NCI-H510A treated with DMSO at 0.1 percent for 48 hours (cell line): Measurements from ENCODE around the gene ROBO2.

Experiments used
- DNase-seq: peaks from one replicate; lab custom pipeline; 2025; lab: John Stamatoyannopoulos, UW

ROBO2 gene

DNA sequence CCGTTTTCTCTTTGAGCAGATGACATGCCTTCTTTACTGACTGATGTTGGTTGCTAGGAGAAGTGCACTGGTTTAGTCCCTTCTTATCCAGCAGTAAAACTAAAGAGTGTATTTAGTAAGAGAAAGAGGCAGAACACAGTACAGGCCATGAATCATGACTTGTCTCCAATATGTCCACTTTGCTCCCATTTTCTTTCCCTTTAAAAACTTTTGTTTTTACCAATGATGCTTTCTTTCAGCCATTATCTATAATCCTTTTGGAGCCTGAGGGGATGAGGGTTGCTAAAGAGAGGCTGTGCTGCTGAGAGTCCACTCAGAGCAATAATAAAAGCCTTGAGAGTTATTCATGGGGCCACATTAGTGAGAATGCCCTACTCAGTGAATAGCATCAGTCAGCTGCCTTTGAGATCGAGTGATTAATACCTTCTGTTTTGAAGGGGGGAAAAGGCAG is 12.2 kb downstream of the ROBO2 start:
- DNase-seq = no peak

DNA sequence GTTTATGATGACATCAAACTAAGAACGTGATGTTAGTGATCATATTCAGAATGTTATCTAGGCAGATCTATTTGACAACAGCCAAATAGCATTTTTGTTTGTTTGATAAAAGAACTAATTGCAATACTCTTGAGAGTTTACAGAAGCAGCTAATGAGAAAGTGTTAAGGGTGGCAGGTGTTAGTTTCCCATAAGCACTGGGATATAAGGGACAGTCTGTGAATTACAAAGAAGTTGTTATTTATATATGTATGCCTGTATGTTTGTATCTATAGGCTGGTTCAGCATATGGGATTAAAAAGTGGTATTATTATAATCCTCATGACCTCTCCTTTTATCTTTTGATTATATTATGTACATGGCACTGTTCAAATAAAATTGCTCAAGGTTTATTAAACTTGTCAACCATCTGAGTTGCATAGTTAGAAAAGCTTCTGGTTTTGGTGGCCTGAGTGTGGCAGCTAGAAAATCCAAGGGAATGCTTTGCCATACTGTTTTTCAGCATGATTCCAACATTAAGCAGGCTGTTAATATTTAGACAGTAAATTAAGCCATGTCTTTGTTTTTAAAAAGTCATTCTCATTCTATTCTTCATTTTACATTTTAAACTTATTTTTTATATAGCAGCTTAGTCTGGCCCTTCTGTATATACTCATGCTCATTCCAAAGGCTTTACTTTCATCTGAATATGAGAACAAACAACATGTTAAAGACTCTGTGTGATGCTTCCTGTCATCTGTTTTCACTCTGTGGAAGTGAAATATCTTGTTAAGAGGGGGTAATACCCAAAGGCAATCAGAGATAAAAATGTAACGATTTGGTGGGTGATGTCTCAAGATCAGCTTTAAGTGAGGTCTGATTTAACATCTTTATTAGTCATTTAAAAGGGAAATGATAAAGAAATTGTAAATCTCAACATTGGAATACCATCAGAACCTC is 13.1 kb downstream of the ROBO2 start:
- DNase-seq = no peak

DNA sequence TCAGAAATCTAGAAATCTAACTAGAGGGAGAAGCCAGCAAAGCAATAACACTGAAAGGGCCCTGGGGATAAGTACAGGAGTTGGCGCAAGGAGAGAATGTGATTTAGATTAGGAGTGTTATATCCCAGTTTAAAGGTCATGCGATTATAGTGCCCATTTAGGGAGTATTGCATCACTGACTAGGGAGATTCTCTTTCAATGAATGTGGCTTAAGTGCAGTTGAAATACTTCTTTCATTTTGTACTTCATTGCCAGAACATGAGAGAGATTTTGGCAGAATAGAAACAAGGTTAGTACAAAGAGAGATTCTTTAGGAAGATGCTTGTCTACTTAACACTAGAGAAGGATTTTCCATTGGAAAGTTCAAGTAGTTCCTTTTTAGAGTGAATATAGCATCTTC is 13.9 kb downstream of the ROBO2 start:
- DNase-seq = no peak

DNA sequence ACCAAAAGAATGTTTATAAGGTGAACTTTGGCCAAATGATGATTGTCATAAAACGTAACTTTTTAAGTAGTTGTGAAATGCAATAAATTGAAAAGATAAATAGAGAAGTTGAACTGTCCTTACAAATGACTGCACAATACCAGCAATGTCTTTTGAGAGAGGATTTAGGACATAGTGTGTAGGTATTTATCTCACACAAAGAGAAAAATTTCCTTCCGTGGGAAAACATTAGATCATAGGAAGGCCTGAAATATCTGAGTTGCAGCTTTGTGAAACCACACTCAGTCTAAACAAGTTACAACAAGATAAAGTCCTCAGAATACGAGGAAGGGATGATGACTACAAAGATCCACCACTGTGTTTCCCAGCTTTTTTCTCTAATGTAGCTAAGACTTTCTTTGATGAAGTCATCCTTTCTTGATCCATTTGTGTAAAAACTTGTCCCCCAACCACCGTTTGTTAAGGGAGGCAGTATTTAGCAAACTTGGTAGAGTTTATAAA is 16.0 kb downstream of the ROBO2 start:
- no peak for DNase-seq

DNA sequence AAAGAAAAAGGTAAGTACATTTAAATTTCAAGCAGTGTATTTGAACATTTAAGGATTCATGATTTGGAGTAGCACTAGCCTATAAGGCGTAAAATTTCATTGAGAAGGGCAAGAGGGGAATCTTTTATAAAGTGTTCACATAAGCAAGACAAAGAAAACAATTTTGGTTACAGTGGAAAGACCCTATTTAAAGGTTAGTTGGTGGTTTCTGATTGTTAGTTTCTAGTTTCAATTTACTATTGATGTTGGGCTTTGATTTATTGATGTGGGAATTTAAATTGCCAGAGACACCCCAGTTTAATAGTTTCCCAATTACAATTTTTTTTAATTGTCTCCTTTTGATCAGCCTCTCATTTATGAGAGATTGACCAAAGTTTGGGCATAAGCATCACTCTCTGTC is 19.5 kb downstream of the ROBO2 start:
- DNase-seq = no peak

DNA sequence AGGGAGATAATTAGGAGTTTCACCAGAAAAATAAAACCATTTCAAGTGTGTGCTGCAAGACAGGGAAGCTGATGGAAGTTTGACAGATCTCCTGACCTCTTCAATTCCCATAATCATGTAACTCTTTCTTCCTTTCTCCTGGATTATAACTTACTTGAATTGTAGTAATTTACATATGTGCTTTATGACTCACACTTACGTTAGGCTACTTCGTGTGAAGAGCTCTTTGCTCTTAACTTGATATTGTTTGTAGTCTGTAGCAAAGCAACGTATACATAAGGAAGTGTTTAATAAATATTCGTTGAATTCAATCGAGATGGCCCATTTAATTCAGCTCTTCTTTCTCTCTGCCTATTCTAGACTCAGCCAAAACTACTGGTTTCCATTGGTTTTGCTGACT is 23.5 kb downstream of the ROBO2 start:
- peak; percentile 23 for DNase-seq

DNA sequence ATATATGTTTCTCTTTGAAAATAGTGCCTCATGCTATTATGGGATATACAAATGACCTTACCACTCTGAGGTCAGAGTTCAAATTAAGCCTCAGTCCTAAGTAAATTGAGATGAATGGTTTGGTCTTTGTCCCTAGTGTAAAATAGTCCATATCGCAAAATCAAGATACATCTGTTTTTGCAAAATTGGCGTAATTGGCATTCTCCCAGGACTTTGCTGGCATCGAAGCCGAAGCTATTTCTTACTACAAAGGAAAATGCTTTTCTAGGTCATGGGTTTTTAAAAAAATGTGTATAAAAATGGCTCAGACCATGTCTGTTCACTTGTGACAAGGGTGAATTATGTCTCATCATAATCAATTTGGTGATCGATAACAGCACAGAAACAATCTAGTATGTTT is 25.9 kb downstream of the ROBO2 start:
- DNase-seq = no peak

DNA sequence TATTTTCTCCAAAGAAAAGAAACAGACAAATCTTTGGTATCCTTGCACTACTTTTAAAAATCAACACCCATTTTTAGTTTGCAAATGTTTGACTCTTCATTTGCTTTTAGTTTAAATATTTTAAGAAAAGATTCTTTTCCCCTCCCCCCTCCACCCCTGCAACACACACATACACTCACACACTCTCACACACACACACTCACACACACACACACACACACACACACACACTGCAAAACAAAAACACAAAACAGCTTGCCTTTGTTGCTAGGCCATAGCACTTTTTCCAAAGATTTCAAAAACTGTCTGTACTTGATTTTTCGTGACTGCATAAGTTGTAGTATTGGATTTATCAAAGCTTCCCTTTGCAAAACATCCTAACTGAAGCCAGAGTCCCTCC is 26.9 kb downstream of the ROBO2 start:
- DNase-seq = no peak

DNA sequence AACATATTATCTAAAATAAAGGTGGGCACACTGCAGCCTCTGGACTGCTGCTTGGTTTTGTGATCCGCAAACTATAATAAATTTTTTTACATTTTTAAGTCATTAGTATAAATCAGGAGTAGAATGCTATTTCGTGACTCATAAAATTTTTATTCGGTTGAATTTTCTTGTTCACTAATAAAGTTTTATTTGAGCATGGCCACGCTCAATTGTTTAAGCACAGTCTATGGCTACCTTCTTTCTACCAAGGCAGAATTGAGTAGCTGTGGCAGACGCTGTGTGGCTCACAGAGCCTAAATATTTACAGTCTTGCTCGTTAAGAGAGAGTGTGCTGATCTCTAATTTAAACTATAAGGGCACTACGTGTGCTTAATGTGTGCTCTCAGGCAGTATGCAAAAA is 28.9 kb downstream of the ROBO2 start:
- DNase-seq = no peak

DNA sequence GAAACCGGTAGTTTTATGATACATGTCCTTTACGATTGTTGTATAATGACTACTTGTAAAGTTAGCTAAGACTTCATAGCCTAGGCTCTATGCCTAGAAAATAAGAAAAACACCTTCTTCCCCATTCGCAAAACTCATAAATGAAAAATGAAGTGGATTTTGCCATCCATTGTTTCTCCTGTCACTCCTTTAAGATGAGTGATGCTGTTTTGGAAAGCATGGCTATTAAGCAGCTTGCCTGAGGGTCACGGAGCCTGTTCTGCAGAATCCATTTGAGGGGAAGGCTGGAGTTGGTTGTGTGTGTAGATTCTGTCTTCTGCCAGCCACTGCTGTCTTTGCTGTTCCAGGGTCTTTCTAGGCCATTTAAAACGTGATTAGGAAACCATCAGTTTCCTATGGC is 31.5 kb downstream of the ROBO2 start:
- no peak for DNase-seq

DNA sequence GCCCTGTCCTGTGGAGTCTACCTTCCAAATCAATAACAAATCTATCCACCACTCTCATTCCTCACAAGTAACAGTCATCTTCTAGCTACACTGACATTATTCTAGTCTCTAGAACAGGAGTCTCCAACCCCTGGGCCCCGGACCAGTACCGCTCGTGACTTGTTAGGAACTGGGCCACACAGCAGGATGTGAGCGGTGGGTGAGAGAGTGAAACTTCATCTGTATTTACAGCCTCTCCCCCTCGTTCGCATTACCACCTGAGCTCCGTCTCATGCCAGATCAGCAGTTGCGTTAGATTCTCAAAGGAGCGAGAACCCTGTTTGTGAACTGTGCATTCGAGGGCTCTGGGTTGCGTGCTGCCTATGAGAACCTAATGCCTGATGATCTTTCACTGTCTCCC is 31.9 kb downstream of the ROBO2 start:
- no peak for DNase-seq

DNA sequence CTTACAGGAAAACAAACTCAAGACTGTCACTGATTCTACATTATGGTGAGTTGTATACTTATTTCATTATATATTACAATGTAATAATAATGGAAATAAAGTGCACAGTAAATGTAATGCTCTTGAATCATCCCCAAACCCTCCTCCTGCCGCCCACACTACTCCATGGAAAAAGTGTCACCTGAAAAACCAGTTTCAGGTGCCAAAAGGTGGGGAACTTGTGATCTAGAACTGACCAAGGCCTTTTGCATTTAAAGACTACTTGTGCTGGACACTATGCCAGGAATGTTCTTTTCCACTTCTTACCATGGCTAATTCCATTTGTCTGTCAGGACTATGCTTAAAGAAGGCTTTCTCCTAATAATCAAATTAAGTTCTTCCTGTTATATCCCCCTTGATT is 32.3 kb downstream of the ROBO2 start:
- no peak for DNase-seq

DNA sequence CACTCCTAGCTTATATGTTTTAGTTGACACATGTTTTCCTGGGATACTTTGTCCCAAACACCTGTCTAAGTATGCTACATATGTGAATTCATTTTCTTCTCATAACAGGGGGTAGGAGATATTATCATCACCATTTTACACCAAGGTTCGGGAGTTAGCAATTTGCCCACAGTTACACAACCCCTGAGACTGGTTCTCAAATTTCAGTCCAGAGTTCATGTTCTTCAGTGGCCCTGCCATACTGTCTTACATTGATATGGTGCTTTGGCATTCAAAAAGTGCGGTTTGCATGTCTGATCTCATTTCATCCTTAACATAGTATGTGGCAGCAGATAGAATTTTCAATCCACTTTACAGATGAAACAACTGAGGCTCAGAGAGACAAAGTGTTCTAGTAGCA is 38.4 kb downstream of the ROBO2 start:
- DNase-seq = no peak

DNA sequence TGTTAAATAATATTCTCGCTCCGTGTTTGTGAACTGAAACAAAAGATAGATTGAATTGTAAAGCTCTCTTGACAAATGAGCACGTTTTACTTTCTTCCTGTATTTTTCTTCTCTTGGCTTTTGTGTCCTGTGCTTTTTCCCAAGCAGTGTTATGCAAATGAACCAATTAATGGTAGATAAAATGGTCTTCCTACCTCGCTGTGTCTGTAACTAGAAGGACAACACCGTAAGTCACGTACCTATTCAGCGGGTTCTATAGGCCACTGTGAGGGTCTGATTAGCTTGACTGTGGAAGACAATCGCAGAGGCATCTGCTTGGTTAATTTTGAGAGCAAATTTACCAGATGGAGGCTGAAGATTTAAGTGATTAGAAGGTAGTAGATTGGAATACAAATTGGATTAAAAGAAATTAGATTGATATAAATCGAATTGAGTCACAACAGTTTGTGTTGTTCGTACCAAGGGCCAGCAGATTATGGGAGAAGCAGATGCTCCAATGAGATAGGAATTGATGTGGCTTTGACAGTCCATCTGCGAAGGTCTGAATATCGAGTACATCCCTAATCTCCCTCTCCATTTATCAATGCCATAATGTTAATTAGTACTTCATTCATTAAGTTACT is 40.2 kb downstream of the ROBO2 start:
- DNase-seq = no peak

DNA sequence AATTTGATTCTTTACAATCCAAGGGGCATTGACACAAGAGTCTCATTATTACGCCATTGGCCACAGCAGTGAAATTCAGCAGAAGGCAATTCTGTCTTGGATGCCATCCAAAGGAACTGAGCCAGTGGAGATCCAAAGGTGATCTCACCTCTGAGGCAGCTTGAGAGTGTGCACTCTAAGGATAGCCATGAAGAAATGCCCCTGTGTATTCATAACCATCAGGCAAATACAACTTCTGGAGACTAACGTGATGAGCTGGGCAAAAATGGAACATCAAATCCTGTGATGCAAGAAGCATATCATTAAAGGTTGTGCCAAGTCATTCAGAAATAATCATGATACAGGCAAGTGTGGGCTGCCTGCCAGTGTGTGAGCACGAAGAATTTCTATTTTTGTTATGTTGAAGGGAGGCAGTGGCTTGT is 41.4 kb downstream of the ROBO2 start:
- peak; percentile 27 for DNase-seq

DNA sequence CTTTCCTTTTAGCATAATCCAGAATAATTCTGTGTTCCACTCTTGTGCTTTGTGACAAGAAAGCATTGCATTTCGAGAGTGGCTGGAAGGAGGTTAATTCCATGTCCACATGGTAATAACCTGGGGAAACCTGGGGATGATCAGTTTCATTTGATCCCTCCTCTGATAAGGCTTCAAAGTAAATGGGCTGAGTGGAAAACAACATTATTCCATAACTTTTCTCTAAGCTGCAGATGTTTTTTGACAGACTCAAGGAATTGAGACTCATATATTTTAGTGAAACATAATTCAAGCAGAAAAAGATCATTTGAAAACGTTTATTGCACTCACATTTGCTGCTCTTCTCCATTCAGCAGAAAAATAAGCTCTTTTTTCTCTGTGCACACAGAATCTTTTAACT is 44.6 kb downstream of the ROBO2 start:
- no peak for DNase-seq

DNA sequence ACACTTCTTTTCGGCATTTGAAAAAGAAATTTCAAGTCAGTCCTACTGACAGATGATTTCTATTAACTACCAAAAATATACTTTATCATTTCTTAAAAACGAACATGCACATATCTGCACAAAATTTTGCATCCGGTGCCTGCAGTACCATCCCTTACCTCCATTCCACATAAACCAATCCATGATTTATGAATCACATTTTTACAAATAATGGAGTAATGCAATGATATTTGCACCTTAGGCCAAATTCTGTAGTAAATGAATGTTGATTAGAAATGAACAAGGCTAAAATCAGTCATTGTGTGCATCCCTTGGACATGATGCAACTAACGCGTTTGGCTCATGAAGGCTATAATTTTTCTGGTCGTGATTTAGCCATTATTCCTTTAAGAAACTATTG is 46.5 kb downstream of the ROBO2 start:
- DNase-seq = no peak

DNA sequence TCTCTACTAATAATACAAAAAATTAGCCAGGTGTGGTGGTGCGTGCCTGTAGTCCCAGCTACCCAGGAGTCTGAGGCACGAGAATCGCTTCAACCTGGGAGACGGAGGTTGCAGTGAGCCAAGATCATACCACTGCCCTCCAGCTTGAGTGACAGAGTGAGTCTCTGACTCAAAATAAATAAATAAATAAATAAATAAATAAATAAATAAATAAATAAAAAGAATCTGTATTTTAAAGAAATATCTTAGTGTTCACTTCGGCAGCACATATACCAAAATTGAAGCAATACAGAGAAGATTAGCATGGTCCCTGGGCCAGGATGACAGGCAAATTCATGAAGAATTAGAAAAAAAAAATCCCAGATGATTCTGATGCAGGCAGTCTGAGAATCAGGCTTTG is 51.9 kb downstream of the ROBO2 start:
- no peak for DNase-seq

DNA sequence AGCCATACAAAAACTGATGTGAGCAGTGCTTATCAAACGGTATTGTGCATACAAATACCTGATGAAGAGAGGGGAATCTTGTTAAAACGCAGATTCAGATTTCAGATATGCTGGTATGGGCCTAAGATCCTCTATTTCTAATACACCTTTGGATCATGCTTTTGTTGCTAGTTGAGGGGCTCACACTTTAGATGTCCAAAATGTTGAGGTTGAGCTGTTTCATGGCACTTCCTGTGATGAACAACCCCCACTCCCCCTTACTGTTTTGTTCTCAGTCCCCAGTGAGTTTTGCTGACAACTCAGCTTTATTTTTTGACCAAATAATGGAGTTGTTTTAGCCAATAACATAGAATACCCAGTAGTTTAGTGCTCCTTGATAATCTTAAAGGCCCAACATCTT is 53.2 kb downstream of the ROBO2 start:
- DNase-seq = no peak

DNA sequence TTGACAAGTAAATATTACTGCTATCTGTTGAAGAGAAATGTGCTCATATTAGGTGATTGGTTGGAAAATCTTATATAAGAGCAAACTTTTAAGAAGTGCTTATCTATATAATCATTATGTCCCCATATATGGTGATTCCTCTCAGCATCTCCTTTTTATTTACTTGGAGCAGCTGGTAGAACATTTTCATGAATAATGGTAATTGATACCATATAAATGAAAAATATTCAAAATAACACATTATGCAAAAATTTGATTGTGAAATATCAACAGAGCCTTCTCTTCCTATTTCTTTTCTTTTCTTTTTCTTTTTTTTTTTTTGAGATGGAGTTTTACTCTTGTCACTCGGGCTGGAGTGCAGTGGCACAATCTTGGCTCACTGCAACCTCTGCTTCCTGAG is 56.2 kb downstream of the ROBO2 start:
- DNase-seq = no peak

DNA sequence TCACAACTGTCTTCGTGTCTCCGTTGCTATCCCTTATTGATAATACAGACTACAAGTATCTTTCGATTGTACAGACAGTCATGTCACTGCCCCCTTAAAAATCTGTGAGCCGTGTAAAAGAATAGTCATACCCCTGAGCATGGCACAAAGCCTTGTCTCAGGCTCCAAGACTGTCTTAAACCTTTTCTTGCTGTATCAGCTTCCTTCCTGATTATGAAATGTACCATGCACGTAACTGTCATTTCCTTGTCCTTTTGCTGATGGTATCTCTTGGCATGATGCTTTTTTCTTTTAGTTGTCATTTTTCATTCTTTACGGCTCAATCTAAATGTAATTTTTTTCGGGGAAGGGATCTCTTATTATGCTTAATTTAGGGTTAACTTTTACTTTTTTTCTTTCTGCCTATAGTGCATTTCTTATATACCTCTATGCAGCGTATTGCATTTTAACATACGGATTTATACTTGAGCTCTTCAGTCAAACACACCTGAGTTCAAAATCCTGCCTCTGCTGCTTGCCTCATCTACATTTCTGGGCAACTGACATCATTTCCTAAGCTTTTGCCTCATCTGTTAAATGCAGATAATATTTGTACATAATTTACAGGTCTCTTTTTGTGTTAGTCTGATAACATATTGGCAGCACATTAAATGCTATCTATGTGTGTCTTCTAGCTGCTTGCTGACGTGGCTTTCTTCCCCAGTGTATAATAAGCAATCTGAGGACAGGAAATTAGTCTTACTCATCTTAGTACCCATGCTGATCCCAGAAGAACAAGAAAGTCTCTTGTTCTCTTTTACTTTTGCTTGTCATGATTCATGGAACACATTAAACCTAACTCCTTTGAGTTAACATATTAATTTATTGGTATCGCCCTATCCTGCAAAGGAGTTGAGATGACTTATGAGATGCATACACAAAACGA is 57.3 kb downstream of the ROBO2 start:
- DNase-seq = no peak
